ENCODE data around the gene TUBGCP2.
"Not testable (repeated sequence)": the region's sequence is repeated elsewhere in the genome, so short reads cannot be mapped to it uniquely, and the experiment has no call there.

Gene TUBGCP2

DNA sequence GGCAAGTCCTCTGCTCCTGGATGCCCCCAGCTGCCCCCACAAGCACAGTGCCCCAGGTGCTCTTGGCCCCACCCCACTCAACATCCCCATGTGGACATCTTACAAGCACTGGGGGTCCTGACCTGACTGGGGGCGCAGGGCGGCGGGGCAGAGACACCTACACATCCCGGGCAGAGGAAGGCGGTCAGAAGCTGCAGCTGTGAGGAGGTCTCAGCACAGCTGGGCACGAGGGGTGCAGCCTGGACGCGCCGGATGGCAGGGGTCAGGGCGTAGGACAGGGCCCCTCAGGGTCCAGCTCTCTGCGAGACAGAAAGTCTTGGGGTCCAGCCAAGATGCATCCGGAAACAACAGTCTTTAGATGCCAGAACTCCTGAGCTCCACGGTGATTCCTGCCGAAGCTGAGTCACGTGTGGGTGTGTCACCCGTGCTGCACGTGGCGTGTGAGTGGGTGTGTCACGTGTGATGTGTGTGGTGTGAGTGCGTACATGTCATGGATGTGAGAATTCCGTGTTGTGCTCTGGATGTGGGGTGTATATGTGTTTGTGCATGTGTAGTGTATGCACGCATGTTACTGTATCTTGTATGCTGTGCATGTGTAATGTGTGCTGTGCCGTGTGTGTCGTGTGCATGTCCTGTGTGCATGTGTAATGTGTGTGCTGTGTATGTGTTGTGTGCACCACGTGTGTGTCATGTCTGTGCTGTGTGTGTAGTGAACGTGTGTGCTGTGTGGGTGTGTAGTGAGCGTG lies 65.9 kb downstream of the TUBGCP2 start:
- DNase-seq, result no peak

DNA sequence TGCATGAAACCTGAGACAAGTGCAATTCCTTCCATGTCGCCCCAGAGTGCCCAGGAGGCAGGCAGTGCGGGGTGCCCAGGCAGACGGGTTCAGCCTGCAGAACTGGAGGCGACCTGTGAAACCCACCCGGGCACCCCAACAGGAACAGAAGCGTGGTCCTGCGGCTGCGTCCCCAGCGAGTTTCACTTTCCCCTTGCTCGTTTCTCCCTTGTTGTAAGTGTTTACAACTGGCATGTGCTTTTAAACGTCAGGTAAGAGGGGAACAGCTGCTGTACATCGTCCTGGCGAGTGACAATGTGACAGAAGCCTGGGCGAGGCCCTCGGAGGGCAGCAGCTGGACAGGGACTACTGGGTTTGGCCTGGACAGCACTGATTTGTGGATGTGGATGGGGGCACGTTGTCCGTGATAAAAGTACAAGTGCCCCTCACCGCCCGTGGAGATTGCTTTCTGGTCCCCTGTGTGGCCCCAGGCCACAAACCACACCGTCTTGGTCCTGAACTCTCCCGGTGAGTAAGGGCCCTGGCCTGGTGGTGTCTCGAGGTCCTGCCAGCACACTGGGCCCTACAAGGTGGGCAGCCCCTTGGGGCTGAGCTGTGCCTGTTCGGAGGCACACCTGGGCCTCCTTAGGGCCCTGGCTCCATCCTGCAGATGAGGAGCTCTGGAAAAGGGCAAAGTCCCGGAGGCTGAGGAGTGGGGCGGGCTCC lies 67.0 kb downstream of the TUBGCP2 start:
- DNase-seq, result no peak

- DNase-seq, result no peak
These were observed 68.7 kb downstream of the TUBGCP2 start for GRCh38 chr10:133239990-133240389.

- no peak for DNase-seq
These were observed 70.2 kb downstream of the TUBGCP2 start for GRCh38 chr10:133238466-133238804.

GRCh38 chr10:133237588-133238465 lies 70.8 kb downstream of the TUBGCP2 start, which contains the start of gene VENTX:
VENTX (plus strand) TSS chr10:133237855; CDS start chr10:133237915, 60 bp downstream.
- peak; percentile 70 for DNase-seq

DNA sequence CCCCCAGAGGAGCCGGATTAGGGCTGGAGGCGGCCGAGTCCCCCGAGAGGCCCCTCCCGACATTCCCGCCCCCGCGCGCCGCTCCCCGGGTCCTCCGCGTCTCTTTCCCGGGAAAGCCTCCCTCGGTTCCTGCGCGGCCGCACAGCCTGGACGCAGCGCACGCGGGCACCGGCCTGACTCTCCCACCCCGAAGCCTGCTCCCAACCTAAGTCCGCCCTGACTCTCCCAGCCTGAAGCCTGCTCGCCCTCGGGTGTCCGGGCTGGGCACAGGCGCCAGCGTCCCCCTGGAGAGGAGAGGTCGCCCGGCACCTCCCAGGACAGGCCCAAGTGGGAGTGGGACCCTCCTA lies 71.5 kb downstream of the TUBGCP2 start:
- no peak for DNase-seq

DNA sequence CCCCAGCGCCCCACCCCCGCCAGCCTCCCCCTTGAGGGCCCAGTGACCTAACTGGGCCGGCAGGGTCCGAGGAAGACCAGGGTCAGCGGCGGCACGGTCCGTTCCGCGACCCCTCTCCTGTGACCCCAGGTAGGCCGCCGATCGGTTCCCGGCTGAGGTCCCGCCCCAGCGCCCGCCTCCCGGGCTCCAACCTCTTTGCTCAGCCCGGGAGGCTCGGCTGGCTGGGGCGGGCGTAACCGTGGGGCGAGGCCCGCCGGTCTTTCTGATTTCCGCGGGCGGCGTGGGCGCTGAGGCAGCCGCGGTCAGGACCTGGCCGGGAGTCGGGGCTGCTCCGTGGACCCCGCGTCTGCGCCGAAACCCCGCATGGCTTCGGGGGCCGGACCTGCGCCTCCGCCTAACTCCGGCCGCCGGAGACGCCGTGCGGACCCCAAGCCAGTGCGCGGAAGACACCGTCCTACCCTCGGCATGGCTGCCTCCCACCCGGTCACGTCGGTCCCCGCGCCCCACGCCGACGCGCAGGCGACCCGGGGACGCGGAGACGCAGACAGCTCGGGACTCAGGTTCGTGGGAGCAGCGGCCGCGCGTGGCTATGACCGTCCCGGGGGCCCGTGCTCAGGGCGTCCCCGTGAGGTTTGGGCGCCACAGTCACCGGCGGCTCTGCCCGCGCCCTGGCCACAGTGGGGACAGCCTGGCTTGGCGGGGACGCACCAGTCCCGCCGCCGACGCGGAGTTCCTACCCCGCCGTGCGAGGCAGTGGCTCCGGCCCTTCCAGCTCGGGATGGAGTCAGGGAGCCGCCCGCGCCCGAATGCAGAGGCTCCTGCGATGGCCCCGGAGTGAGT lies 72.1 kb downstream of the TUBGCP2 start:
- no peak for DNase-seq

DNA sequence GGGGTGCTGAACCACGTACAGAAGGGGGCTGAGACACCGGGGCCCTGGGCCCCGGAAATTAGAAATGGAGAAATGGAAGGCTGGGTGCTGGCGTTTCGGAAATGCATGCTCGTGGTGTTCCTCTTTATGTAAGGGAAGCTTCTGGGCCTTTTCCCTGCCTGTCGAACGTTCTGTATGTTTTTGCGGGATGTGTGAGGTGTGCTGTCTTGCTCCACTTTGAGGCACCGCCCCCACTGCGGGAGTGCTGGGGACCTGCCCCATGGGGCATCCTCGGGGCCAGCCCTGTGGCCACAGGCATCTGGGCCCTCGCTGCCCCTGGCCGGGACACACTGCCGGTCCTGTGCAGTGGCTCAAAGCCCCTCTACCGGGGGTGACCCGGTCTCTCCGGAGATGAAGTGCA lies 72.7 kb downstream of the TUBGCP2 start:
- no peak for DNase-seq

- no peak for DNase-seq
These were observed 73.3 kb downstream of the TUBGCP2 start for GRCh38 chr10:133235265-133235855.

GRCh38 chr10:133234796-133235195 lies 73.9 kb downstream of the TUBGCP2 start:
- not testable (repeated sequence) for DNase-seq

- DNase-seq, result no peak
These were observed 76.6 kb downstream of the TUBGCP2 start for GRCh38 chr10:133231946-133232574.

DNA sequence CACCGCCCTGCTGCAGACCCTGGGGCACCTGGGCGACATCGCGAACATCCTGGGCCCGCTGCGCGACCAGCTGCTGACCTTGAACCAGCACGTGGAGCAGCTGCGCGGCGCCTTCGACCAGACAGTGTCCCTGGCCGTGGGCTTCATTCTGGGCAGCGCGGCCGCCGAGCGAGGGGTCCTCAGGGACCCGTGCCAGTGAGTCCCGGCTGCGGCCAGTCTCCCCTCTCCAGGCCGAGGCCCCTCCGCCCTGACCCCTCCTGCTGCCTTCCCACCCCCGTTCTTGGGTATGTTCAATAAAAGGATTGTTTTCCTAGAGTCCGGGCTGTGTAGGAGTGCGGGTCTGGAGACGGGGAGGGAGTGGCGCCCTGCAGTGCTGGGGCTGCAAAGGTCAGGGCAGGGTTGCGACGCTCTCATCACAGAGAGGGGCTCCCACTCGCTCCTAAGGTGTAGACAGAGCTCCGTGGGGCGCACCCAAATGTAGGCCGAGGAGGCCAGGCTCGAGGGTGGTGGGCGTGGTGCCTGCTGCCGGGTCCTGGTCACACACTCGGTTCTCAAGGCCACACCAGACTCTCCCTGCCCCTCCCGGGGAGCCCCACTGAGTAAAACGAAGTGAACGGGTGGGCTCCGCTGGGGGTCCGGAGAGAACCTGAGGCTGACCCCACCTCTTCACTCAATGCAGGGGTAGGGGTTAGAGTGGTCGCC lies 77.3 kb downstream of the TUBGCP2 start:
- DNase-seq, result no peak

DNA sequence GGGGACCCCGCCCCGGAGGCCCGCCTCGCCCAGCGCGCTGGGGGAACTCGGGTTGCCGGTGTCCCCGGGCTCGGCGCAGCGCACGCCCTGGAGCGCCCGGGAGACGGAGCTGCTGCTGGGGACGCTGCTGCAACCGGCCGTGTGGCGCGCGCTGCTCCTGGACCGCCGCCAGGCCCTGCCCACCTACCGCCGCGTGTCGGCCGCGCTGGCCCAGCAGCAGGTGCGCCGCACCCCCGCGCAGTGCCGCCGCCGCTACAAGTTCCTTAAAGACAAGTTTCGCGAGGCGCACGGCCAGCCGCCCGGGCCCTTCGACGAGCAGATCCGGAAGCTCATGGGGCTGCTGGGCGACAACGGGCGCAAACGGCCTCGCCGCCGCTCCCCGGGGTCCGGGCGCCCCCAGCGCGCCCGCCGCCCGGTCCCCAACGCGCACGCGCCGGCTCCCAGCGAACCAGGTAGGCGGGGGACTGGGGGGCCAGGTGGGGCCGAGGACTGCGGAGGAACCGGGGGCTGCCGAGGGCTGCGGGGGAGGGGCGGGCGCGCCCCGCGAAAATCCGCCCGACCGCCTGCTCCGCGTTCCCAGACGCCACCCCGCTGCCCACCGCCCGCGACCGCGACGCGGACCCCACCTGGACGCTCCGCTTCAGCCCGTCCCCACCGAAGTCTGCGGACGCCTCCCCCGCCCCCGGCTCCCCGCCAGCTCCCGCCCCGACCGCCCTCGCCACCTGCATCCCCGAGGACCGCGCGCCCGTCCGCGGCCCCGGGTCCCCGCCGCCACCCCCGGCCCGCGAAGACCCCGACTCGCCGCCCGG lies 78.1 kb downstream of the TUBGCP2 start:
- peak; percentile 44 for DNase-seq

GRCh38 chr10:133230044-133230361 lies 78.7 kb downstream of the TUBGCP2 start, which contains the start of gene UTF1:
UTF1 (plus strand) TSS chr10:133230217; CDS start chr10:133230289, 72 bp downstream.
- no peak for DNase-seq

- DNase-seq, result no peak
These were observed 79.2 kb downstream of the TUBGCP2 start for GRCh38 chr10:133229265-133230043.

Measured in NCI-H146 (cell line).